ENCODE measurements around the gene MYO18B.
"Not testable (repeated sequence)": the region's sequence is repeated elsewhere in the genome, so short reads cannot be mapped to it uniquely, and the experiment has no call there.

The MYO18B gene

GRCh38 chr22:25969286-25969685 is 227.3 kb downstream of the MYO18B start:
- Mint-ChIP-seq H3K4me1 (ENCODE audit: low read depth) (peaks cover 11% of the 10 kb centered on the region), H3K27ac (no peak overlapping the region), H3K9me3 (no peaks in the 10 kb centered on the region), H3K36me3 (ENCODE audit: low read depth) (no peaks in the 10 kb centered on the region), H3K4me3 (no peak overlapping the region), H3K27me3 (peaks cover 5% of the 10 kb centered on the region)

GRCh38 chr22:25969901-25970300 is 227.9 kb downstream of the MYO18B start:
- H3K4me3 Mint-ChIP-seq = no peak overlapping the region

GRCh38 chr22:25970374-25970911 is 228.5 kb downstream of the MYO18B start:
- no peaks in the 10 kb centered on the region for H3K9me3 Mint-ChIP-seq
- no peak overlapping the region for H3K4me3 Mint-ChIP-seq
- H3K27me3 Mint-ChIP-seq = peaks cover under 1% of the 10 kb centered on the region
- H3K27ac Mint-ChIP-seq = no peak overlapping the region
- H3K4me1 Mint-ChIP-seq (ENCODE audit: low read depth) = peaks cover 11% of the 10 kb centered on the region
- H3K36me3 Mint-ChIP-seq (ENCODE audit: low read depth) = no peaks in the 10 kb centered on the region

More at GRCh38 chr22:25969901-25970300, 227.9 kb downstream of the MYO18B start:
- H3K36me3 Mint-ChIP-seq (ENCODE audit: low read depth) = no peaks in the 10 kb centered on the region
- H3K27ac Mint-ChIP-seq = no peak overlapping the region
- no peaks in the 10 kb centered on the region for H3K9me3 Mint-ChIP-seq
- peaks cover 5% of the 10 kb centered on the region for H3K27me3 Mint-ChIP-seq
- H3K4me1 Mint-ChIP-seq (ENCODE audit: low read depth) = peaks cover 11% of the 10 kb centered on the region

GRCh38 chr22:25970999-25971811 is 229.2 kb downstream of the MYO18B start:
- Mint-ChIP-seq H3K9me3 (no peaks in the 10 kb centered on the region), H3K27me3 (no peaks in the 10 kb centered on the region), H3K4me3 (no peak overlapping the region), H3K36me3 (ENCODE audit: low read depth) (no peaks in the 10 kb centered on the region), H3K4me1 (ENCODE audit: low read depth) (peaks cover 7% of the 10 kb centered on the region), H3K27ac (no peak overlapping the region)

- no peaks in the 10 kb centered on the region for H3K9me3 Mint-ChIP-seq
Measured at GRCh38 chr22:25972397-25972796, 230.4 kb downstream of the MYO18B start.

GRCh38 chr22:25976356-25976755 is 234.4 kb downstream of the MYO18B start:
- Mint-ChIP-seq H3K36me3 (ENCODE audit: low read depth) (no peaks in the 10 kb centered on the region), H3K4me3 (no peak overlapping the region), H3K27ac (no peak overlapping the region), H3K4me1 (ENCODE audit: low read depth) (no peaks in the 10 kb centered on the region), H3K9me3 (no peaks in the 10 kb centered on the region), H3K27me3 (peaks cover 6% of the 10 kb centered on the region)

More at GRCh38 chr22:25972397-25972796, 230.4 kb downstream of the MYO18B start:
- Mint-ChIP-seq H3K4me3 (no peak overlapping the region), H3K27ac (no peak overlapping the region), H3K4me1 (ENCODE audit: low read depth) (no peaks in the 10 kb centered on the region), H3K36me3 (ENCODE audit: low read depth) (no peaks in the 10 kb centered on the region), H3K27me3 (no peaks in the 10 kb centered on the region)

- Mint-ChIP-seq H3K36me3 (ENCODE audit: low read depth) (no peaks in the 10 kb centered on the region), H3K4me3 (no peak overlapping the region), H3K27me3 (peaks cover 11% of the 10 kb centered on the region), H3K9me3 (no peaks in the 10 kb centered on the region), H3K27ac (no peak overlapping the region), H3K4me1 (ENCODE audit: low read depth) (no peaks in the 10 kb centered on the region)
Measured at GRCh38 chr22:25979968-25980367, 238.0 kb downstream of the MYO18B start.

GRCh38 chr22:25984911-25985310 is 242.9 kb downstream of the MYO18B start:
- H3K4me3 Mint-ChIP-seq; H3K27me3 Mint-ChIP-seq; H3K27ac Mint-ChIP-seq; H3K4me1 Mint-ChIP-seq (ENCODE audit: low read depth); H3K9me3 Mint-ChIP-seq; H3K36me3 Mint-ChIP-seq (ENCODE audit: low read depth): not testable (repeated sequence)

GRCh38 chr22:25987948-25988347 is 246.0 kb downstream of the MYO18B start:
- no peaks in the 10 kb centered on the region for H3K9me3 Mint-ChIP-seq
- peaks cover 5% of the 10 kb centered on the region for H3K27me3 Mint-ChIP-seq
- no peaks in the 10 kb centered on the region for H3K36me3 Mint-ChIP-seq (ENCODE audit: low read depth)
- peaks cover 6% of the 10 kb centered on the region for H3K4me1 Mint-ChIP-seq (ENCODE audit: low read depth)
- no peak overlapping the region for H3K27ac Mint-ChIP-seq
- H3K4me3 Mint-ChIP-seq = no peak overlapping the region

- Mint-ChIP-seq H3K4me3 (no peak overlapping the region), H3K27ac (no peak overlapping the region), H3K4me1 (ENCODE audit: low read depth) (peaks cover 6% of the 10 kb centered on the region), H3K9me3 (no peaks in the 10 kb centered on the region), H3K27me3 (no peaks in the 10 kb centered on the region), H3K36me3 (ENCODE audit: low read depth) (no peaks in the 10 kb centered on the region)
Measured at GRCh38 chr22:25990940-25991339, 249.0 kb downstream of the MYO18B start.

- Mint-ChIP-seq H3K27ac (no peak overlapping the region), H3K36me3 (ENCODE audit: low read depth) (no peaks in the 10 kb centered on the region), H3K4me3 (no peak overlapping the region), H3K9me3 (no peaks in the 10 kb centered on the region), H3K4me1 (ENCODE audit: low read depth) (peaks cover 6% of the 10 kb centered on the region), H3K27me3 (no peaks in the 10 kb centered on the region)
Measured at GRCh38 chr22:25992331-25992730, 250.3 kb downstream of the MYO18B start.

- no peaks in the 10 kb centered on the region for H3K9me3 Mint-ChIP-seq
- no peak overlapping the region for H3K4me3 Mint-ChIP-seq
- H3K36me3 Mint-ChIP-seq (ENCODE audit: low read depth) = no peaks in the 10 kb centered on the region
- H3K27ac Mint-ChIP-seq = no peak overlapping the region
- H3K4me1 Mint-ChIP-seq (ENCODE audit: low read depth) = no peaks in the 10 kb centered on the region
- peaks cover 9% of the 10 kb centered on the region for H3K27me3 Mint-ChIP-seq
Measured at GRCh38 chr22:25996669-25997068, 254.7 kb downstream of the MYO18B start.

- Mint-ChIP-seq H3K27me3 (peaks cover 10% of the 10 kb centered on the region), H3K27ac (no peak overlapping the region), H3K36me3 (ENCODE audit: low read depth) (no peaks in the 10 kb centered on the region), H3K4me1 (ENCODE audit: low read depth) (no peaks in the 10 kb centered on the region), H3K4me3 (no peak overlapping the region), H3K9me3 (no peaks in the 10 kb centered on the region)
Measured at GRCh38 chr22:25997886-25998775, 256.1 kb downstream of the MYO18B start.

GRCh38 chr22:26002456-26002855 is 260.5 kb downstream of the MYO18B start:
- H3K27ac Mint-ChIP-seq = no peak overlapping the region
- H3K4me3 Mint-ChIP-seq = no peak overlapping the region
- H3K27me3 Mint-ChIP-seq = peaks cover 10% of the 10 kb centered on the region
- no peaks in the 10 kb centered on the region for H3K36me3 Mint-ChIP-seq (ENCODE audit: low read depth)
- H3K9me3 Mint-ChIP-seq = peaks cover 8% of the 10 kb centered on the region
- H3K4me1 Mint-ChIP-seq (ENCODE audit: low read depth) = no peaks in the 10 kb centered on the region

- no peak overlapping the region for H3K4me3 Mint-ChIP-seq
- H3K9me3 Mint-ChIP-seq = peaks cover 8% of the 10 kb centered on the region
- H3K4me1 Mint-ChIP-seq (ENCODE audit: low read depth) = no peaks in the 10 kb centered on the region
Measured at GRCh38 chr22:26004477-26004876, 262.5 kb downstream of the MYO18B start.

More at GRCh38 chr22:26004477-26004876, 262.5 kb downstream of the MYO18B start:
- Mint-ChIP-seq H3K27me3 (peaks cover 24% of the 10 kb centered on the region), H3K27ac (no peak overlapping the region), H3K36me3 (ENCODE audit: low read depth) (no peaks in the 10 kb centered on the region)
